IMR-90 (cell line): ENCODE data around the gene ARHGAP24. TPM values are rescaled to one million over a fixed set of nuclear protein-coding genes. Genes with fewer than 3 reads are reported as not detected.

Experiments
- BHLHE40 ChIP-seq: fragments of 150-350 bp; IDR thresholded peaks from 2 replicates; pipeline ENCODE4 v1.6.1; 2016; ENCODE audit warnings: mild to moderate bottlenecking, low read depth, low read length
- CEBPB ChIP-seq: IDR thresholded peaks from 2 replicates; pipeline ENCODE4 v1.6.1; 2012; ENCODE audit warnings: low read depth, low read length, improper control_type of control experiment
- MAZ ChIP-seq: IDR thresholded peaks from 2 replicates; pipeline ENCODE4 v1.6.1; 2012; ENCODE audit warnings: low read depth, mild to moderate bottlenecking, low read length, improper control_type of control experiment, moderate library complexity, borderline replicate concordance
- RCOR1 ChIP-seq: IDR thresholded peaks from 2 replicates; pipeline ENCODE4 v1.6.1; 2012; ENCODE audit warnings: mild to moderate bottlenecking, low read length, improper control_type of control experiment; ENCODE audit not compliant: insufficient replicate concordance
- polyA plus RNA-seq, 3 experiments: library from polyadenylated mRNA; depleted of rRNA; stranded (reverse); fragments of >200 nt; gene quantifications; 2 replicates each; pipeline ENCODE4 v1.2.3, GENCODE V29; 2012; ENCODE audit warnings: low replicate concordance in 1 of 3
- total RNA-seq: library from RNA; depleted of rRNA; stranded (reverse); fragments of >200 nt; gene quantifications from 2 replicates; pipeline ENCODE4 v1.2.3, GENCODE V29; 2012
- TF ChIP-seq, protein P1 (sequence below): conservative IDR thresholded peaks from 2 replicates; pipeline ENCODE4 v1.5.1; 2012; ENCODE audit warnings: mild to moderate bottlenecking, low read depth, low read length, improper control_type of control experiment

ARHGAP24 gene
- total and polyA plus RNA-seq, 2 of the 4 experiments (the other 2 are of a cell fraction) = 11.9 to 24.0 TPM

DNA sequence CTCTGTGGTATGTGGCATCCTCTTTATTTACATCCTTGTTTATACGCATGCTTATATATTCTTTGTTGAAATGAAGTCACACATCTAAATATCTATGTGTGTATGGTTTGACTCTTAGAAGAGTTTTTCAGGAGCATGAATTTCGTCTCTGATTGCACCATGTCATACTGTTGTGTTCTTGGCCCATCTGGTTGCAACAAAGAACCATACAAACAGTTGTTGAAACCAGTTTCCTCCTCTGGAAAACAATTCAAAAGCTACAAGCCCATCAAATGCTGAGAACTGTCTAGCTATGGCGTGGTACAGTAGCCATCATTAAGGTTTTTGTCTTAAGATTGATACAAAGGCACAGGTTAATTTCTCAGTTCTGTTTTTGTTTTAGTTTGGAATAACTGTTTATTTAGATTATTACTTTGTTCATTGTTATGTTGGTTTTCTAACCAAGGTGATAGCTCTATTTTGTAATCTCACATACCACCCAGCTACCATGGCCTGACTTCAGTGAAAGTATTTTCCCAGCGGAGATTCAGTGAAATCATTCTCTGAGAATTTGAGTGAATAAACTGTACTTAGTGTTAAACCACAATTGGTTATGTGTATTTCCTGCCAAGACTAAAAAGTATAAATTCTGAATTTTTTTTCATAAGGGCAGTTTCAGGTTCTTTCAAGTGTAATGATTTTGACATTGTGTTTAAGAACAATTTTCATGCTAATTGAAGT, 91.0 kb downstream of the ARHGAP24 start (continued):
- TF ChIP-seq, protein P1, sequence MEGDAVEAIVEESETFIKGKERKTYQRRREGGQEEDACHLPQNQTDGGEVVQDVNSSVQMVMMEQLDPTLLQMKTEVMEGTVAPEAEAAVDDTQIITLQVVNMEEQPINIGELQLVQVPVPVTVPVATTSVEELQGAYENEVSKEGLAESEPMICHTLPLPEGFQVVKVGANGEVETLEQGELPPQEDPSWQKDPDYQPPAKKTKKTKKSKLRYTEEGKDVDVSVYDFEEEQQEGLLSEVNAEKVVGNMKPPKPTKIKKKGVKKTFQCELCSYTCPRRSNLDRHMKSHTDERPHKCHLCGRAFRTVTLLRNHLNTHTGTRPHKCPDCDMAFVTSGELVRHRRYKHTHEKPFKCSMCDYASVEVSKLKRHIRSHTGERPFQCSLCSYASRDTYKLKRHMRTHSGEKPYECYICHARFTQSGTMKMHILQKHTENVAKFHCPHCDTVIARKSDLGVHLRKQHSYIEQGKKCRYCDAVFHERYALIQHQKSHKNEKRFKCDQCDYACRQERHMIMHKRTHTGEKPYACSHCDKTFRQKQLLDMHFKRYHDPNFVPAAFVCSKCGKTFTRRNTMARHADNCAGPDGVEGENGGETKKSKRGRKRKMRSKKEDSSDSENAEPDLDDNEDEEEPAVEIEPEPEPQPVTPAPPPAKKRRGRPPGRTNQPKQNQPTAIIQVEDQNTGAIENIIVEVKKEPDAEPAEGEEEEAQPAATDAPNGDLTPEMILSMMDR = no peak
- TF ChIP-seq CEBPB (no peak), MAZ (no peak), RCOR1 (no peak), BHLHE40 (no peak)
